ENCODE measurements around the gene SERPINB11. TPM values are rescaled to one million over a fixed set of nuclear protein-coding genes. Genes with fewer than 3 reads are reported as not detected.

The SERPINB11 gene, protein sequence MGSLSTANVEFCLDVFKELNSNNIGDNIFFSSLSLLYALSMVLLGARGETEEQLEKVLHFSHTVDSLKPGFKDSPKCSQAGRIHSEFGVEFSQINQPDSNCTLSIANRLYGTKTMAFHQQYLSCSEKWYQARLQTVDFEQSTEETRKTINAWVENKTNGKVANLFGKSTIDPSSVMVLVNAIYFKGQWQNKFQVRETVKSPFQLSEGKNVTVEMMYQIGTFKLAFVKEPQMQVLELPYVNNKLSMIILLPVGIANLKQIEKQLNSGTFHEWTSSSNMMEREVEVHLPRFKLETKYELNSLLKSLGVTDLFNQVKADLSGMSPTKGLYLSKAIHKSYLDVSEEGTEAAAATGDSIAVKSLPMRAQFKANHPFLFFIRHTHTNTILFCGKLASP
- not detected for total RNA-seq

GRCh38 chr18:63702660-63703059, at the start of gene SERPINB11:
Gene SERPINB11, plus strand, starts transcription at chr18:63702960. Its CDS starts 7,234 bp downstream, at chr18:63710194.

DNA sequence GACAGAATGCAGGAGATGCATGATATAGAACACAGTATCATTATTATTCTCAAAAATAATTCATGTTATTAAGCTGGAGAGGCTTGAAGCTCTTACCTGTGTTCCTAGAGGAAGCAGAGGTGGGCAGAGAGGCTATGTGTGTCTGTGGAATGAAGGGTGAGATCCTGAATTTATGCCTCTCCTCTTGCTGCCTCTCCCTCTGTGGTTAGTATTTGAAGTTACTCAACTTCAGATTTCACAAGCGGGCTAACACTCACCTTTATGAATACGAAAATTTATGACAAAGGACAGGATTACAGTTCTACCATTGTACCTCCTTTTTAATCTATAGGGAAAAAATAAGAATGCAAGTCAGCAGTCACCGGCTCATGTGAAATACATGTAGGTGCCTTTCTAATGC, 41.0 kb upstream of the SERPINB11 start, which contains the start of gene SERPINB3:
Gene SERPINB3 (minus strand): TSS at position 144 of the 400 bp plus-strand sequence. CDS start 677 bp downstream, outside the sequence.

Other genes with a start within 250 kb of the SERPINB11 start
- under 1 TPM in 1 of 2 donors, not detected in 1; under 0.01 TPM for gene SERPINB5, start 226.0 kb upstream of the SERPINB11 start, total RNA-seq
- gene SERPINB12, start 160.6 kb upstream of the SERPINB11 start, total RNA-seq, result not detected
- gene SERPINB13, start 115.6 kb upstream of the SERPINB11 start, total RNA-seq, result under 1 TPM in 1 of 2 donors, not detected in 1; under 0.01 TPM
- gene SERPINB4, start 58.7 kb upstream of the SERPINB11 start, total RNA-seq, result not detected
- gene SERPINB3, start 41.1 kb upstream of the SERPINB11 start, total RNA-seq, result not detected
- gene SERPINB7, start 72.5 kb downstream of the SERPINB11 start, total RNA-seq, result not detected
- 1 to 10 TPM; 2.4 to 6.7 TPM for gene SERPINB2, start 184.7 kb downstream of the SERPINB11 start, total RNA-seq
- gene SERPINB10, start 205.0 kb downstream of the SERPINB11 start, total RNA-seq, result under 1 TPM in 1 of 2 donors, not detected in 1; 1.00 TPM
- gene HMSD, start 246.3 kb downstream of the SERPINB11 start, total RNA-seq, result under 1 TPM in 1 of 2 donors, not detected in 1; 0.33 TPM

Data from melanocyte of skin (primary cell).